ENCODE data around the gene SPAAR.
"Not testable (repeated sequence)": the region's sequence is repeated elsewhere in the genome, so short reads cannot be mapped to it uniquely, and the experiment has no call there.

SPAAR gene, protein sequence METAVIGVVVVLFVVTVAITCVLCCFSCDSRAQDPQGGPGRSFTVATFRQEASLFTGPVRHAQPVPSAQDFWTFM

DNA sequence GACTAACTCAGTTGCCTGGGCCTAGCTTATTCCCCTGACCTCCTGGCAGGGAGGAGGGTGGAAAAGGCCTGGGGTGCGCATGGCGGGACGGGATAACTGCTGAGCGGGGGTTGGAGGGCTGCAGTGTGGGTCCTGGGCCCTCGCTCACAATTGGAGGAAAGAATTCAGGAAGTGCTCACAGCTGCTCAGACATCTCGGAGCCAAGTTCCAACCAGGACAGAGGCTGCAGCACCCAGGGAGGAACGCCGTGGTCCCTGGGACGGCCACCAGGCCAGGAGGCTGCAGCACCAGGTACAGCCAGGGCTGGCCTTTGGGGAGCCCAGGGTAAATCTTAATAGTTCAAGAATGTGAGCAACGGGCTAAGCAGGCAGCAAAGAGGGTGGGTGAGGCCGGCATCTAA is at the start of gene SPAAR:
Gene SPAAR, plus strand, starts transcription at position 217 of the 400 bp plus-strand sequence. CDS start 974 bp downstream, outside the sequence.
- DNase-seq (ENCODE audit: low read depth in 1 of 2, low spot score in 1 of 2): no peak

DNA sequence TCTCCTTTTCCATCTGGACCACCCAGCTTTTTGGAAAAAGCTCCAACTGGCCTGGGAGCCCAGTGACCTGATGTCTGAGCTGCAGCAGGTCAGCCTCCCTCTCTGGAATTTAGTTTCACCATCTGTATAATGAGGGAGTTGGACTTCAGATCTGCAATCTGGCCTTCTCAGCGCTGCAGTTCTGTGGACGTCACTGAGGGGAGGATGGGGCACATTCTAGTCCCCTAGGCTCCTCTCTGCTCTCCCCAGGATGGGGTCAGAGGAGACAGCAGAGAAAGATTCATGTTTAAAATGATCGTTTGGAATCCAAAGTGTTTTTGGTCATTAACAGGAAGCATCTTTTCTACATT is 49.3 kb upstream of the SPAAR start:
- DNase-seq (ENCODE audit: low read depth in 1 of 2, low spot score in 1 of 2): no peak

DNA sequence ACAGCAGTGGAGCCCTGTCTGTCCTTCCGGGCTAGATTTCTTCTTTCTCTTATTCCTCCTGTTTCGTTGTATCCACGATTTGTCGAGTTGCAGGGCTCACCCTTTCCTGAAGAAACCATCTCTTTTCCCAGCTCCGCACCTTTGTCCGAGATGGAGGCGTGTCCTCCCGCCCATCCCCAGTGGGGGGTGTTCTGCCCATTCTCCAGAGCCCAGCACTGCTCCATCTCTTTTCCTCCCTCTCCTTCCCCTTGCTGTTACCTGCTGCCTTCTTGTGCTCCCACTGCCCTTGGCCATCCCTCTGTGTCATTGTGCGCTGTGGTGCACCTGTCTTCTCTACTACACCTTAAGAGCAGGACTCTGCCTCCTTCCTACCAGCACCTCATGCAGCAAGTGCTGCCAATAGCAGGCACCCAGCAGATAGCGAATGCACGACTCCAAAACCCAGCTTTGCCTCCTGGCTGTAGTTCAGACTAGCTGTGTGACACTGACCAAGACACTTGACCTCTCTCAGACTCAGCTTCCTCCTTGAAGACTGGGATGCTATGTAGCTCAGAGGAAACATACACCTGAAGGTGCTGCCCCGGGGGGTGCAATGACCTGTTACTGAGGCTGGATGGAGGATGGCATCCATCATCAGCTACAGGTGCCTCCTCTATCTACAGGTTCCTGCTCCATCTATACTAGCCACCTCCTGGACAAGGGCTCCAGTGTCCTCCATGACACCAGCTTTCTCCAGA is 48.0 kb upstream of the SPAAR start:
- no peak for DNase-seq (ENCODE audit: low read depth in 1 of 2, low spot score in 1 of 2)

DNA sequence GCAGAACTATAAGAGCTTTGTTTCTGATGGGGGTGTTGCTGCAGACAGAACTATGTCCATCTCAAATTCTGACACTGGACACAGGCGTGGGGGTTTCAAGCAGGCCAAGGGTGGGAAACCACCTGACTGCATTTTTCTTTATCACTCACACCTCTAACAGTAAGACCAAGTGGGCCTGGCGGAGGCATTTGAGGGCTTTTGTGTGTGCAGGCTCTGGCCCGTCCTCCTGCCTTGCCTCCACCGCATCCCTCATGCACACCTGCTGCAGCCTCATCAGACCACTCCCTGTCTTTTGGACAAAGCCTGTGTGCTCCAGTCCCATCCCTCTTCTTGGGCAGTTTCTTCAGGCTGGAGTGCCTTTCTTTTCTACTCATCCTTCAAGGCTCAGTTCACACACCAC is 47.0 kb upstream of the SPAAR start:
- DNase-seq (ENCODE audit: low read depth in 1 of 2, low spot score in 1 of 2): no peak

DNA sequence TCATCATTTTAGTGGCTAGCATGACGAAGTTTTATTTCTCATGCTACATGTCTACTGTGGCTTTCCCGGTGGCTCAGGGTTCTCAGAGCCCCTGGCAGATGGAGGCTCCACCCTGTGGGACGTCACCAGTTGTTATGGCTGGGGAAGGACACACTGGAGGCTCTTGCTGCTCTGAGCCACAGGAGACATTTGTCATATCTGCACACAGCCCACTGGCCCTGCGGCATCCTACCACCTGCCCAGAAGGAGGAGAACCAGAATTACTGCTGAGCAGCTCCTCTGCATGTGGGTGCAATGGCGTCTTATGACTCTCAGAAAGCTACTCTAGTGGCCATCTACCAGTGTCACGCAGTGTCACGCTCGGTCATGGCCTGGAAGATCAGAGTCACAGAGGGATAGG is 45.7 kb upstream of the SPAAR start:
- no peak for DNase-seq (ENCODE audit: low read depth in 1 of 2, low spot score in 1 of 2)

DNA sequence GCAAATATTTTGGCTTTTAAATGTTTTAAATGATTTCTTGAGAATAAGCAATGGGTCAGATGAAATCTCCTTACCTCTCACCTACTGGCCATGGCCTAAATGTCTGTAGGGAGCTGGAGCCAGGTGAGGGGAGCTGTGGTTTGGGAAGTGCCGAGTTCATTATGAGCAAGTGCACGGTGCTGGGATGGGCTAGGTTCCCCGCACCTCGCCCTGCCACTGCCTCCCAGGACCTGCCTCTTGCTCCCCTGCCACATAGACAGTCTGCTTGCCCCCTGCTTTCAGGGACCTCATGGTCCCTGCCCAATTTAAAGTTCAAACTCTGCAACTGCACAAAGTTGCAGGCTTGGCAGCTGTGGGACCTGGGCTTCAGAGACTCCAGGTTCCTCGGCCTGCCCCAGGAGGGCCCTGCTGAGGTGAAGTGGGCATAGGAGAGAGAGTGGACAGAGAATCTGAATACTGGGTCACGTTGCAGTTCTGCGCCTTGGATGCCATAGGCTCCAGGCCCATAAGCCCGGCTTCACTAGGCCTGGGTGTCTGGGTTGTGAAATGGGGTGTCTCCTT is 44.5 kb upstream of the SPAAR start:
- DNase-seq (ENCODE audit: low read depth in 1 of 2, low spot score in 1 of 2): no peak

DNA sequence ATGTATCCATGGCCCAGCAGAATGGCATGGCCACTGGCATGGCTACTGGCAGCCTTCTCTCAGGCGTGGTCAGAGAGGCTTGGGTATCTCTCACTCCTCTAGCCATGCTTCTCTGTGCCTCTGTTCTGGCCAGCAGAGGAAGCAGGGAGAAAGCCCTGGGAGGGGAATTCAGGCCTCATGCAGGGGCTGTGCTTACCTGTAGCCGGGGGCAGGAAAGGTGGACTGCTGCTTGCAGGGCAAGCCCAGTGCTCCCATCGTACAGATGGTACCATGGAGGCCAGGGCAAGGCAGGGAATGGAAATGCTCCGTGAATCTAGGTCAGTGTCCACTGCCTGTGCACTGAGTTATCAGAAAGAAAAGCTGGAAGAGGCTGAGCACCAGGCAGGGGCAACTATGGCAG is 41.8 kb upstream of the SPAAR start:
- no peak for DNase-seq (ENCODE audit: low read depth in 1 of 2, low spot score in 1 of 2)

DNA sequence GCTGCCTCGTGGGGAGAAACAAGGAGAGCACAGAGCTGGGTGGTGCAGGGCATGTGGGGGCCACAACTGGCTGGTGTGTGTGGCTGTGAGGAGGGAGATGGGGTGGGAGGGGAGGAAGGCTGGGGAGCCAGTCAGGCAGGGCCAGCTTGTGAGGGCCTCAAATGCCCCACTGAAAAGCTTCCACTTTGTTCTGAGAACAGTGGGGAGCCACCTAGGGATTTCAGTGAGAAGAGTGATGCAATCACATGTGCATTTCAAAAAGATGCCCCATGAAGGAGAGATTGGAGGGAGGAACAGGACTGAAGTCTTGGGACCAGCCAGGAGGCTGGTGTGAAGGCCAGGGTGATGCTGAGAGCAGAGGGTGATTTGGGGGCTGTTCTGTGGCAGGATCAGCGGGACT is 40.4 kb upstream of the SPAAR start:
- no peak for DNase-seq (ENCODE audit: low read depth in 1 of 2, low spot score in 1 of 2)

DNA sequence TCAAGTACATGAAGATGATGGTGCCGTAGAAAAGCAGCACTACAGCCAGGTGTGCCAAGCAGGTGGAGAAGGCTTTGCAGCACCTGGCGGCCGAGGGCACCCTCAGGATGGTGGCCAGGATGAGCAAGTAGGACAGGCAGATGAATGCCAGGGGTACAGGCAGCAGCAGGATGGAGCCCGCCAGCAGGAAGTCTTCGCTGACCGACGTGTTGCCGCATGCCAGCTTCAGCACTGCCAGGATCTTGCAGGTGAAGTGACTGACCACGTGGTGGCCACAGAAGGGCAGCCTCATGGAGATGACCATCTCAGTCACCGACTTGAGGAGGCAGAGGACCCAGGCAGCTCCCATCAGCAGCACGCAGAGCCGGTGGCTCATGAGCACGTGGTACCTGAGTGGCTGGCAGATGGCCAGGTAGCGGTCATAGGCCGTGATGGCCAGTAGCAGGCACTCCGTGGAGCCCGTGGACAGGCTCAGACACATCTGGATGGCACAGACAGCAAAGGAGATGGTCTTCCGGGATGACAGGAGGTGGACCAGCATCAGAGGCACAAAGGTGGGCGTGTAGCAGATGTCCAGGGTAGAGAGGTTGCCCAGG is 39.6 kb upstream of the SPAAR start:
- no peak for DNase-seq (ENCODE audit: low read depth in 1 of 2, low spot score in 1 of 2)

DNA sequence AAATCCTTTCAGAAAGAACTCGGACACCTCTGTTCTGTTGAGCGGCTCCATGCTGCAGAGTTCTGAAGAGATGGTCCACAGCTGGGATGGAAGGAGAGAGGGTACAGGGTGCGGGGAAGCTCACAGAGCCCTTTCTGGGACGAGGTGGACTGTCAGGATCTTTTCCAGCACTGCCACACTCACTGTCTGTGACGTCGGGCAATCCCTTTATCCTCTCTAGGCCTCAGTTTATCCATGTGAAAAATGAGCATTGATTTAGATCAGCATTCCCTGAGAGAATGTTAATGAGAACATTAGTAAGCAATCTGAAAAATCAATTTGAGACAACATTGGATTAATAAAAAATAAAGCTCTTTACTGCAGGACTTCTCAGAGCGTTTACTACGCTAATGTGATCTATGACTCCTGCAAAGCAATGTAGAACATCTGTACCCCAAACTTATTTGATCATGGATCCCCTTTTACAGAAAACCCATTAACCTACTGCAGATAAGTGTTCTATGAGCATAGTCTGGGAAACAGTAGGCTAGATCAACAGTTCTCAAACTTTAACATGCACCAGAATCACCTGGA is 38.9 kb upstream of the SPAAR start, which contains the start of gene OR13J1:
Gene OR13J1, minus strand, starts transcription at position 51 of the 573 bp plus-strand sequence. Its CDS starts 0 bp downstream, at position 51.
- DNase-seq (ENCODE audit: low read depth in 1 of 2, low spot score in 1 of 2): no peak

DNA sequence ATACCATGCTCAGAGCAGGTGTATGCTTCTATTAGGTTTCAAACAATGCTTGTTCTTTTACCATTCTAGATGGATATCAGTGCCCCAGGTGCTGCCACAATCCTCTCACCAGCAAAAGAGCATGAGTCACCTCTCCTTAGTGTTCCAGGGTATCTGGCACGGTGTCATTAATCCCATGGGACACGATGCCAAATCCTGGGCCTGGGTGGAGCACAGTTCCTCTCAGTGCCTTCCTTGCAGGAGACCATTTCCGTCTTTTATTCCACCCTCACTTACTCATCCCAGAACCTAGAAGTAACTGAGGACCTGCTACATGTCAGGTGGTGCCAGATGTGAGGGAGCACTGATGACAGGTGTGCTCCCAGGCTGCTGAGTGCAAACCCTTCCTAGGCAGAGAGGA is 37.7 kb upstream of the SPAAR start:
- DNase-seq (ENCODE audit: low read depth in 1 of 2, low spot score in 1 of 2): no peak

DNA sequence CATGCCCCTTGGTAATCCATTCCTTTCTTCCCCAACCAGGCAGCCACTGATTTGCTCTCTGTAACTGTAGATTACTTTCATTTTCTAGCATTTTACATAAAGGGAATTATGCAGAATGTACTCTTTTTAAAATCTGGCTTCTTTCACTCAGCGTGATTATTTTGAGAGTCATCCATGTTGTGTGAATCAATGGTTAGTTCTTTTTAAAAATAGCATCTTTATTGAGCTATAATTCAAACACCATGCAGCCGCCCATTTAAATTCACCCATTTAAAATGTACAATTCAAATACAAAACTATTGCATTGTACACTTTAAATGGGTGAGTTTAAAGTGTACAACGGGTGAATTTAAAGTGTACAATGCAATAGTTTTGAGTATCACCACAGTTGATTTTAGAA is 36.8 kb upstream of the SPAAR start:
- no peak for DNase-seq (ENCODE audit: low read depth in 1 of 2, low spot score in 1 of 2)

DNA sequence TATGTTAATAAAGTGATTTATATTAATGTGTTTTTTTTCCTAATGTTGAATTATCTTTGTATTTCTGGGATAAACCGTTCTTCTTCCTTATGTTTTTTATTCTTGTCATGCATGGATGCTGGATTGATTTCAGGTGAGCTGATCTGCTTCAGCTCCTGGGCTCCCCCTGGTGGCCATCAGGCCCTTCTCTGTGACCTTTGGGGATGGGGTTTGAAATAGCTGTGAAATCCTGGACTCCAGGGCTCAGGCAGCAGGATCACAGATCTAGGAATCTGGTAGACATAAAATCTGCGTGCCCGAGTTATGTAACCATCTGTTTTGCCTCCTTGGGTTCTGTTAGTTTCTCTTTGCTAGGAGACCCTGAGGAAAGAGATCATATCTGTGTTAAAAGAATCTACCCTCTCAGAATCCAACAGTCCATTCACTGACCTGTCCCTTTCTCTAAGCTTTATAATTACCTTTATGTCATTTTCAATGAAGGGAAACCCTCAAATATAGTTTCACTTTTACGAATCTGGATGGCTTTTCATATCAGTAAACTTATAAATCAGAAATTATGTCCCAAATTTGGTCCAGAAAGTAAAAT is 26.9 kb upstream of the SPAAR start:
- DNase-seq (ENCODE audit: low read depth in 1 of 2, low spot score in 1 of 2): peak; percentile 62 to 69

DNA sequence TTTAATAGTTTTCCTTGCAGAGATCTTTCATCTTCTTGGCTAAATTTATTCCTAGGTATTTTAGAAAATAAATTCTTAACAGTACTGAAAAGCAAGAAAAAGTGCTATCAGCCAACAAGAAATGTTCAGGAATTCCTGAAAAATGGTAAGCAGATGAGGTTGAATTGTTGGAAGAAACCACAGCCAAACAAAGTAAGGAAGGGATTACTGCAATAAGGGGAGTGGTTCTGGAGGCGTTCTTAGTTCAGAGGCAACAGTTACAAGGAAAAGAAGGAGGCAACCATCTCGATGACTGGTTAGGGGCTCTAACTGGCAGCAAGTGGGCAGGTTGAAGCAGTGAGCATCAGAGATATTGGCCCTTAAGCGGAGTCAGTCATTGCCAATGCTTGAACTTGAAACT is 26.3 kb upstream of the SPAAR start:
- no peak for DNase-seq (ENCODE audit: low read depth in 1 of 2, low spot score in 1 of 2)

DNA sequence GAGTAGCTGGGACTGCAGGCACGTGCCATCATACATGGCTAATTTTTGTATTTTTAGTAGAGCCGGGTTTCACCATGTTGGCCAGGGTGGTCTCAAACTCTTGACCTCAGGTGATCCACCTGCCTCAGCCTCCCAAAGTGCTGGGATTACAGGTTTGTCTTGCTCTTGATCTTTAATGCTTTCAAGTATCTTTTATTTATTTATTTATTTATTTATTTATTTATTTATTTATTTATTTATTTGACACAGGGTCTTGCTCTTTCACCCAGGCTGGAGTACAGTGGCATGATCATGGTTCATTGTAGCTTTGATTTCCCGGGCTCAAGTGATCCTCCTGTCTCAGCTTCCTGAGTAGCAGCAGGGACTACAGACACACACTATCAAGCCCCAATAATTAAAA is 24.4 kb upstream of the SPAAR start:
- DNase-seq (ENCODE audit: low read depth in 1 of 2, low spot score in 1 of 2): not testable (repeated sequence)

DNA sequence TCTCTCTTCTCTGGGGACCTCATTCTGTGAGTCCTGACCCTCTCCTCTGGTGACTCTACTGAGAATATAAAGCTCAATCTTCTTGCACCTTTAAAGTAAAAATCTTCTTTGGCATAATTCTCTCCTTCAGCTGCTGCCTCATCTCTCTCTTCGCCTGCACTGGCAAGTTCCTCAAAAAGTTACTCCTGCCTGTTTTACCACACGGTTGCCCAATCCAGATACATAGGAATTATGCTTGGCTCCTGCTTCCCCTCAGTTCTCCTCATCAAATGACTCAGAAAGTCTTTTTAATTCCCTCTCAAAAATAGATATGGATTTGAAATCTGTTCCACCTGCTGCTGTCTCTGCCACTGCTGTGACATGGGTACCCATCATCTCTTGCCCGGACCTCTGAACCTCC is 17.6 kb upstream of the SPAAR start:
- no peak for DNase-seq (ENCODE audit: low read depth in 1 of 2, low spot score in 1 of 2)

DNA sequence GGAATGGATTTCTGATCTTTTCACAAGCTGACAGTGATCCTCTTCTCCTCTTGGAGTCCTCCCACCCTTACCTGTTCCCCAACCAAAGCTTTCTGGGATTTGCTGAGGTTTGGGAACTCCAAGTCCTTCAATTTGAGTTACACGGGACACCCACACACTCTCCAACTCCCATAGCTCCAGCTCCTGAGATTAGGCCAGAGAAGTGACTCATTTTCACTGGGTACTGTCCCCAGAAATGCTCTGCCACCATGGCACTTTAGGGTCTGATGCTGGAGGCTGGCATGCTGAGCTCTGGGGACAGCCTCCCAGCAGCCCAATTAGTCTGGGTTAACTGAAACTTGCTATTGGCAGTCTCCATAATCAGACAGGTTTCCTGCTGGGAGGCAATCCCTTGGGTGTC is 17.2 kb upstream of the SPAAR start:
- DNase-seq (ENCODE audit: low read depth in 1 of 2, low spot score in 1 of 2): no peak

DNA sequence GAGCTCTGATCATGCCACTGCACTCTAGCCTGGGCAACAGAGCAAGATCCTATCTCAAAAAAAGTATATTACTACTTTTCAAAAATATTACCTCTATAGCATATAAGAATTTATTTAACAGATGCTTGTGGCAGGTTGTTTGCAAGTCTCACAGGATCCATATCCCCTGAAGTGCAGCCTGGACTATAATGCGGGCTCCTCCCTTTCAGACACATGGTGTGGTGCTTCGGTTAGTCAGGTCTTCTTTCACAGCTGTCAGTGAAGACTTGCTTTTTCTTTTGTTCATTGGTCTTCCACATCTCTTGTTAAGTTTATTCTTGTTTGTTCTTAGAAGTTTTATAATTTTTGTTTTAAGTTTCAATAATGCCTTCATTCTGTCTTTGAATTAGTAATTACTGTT is 12.7 kb upstream of the SPAAR start:
- no peak for DNase-seq (ENCODE audit: low read depth in 1 of 2, low spot score in 1 of 2)

DNA sequence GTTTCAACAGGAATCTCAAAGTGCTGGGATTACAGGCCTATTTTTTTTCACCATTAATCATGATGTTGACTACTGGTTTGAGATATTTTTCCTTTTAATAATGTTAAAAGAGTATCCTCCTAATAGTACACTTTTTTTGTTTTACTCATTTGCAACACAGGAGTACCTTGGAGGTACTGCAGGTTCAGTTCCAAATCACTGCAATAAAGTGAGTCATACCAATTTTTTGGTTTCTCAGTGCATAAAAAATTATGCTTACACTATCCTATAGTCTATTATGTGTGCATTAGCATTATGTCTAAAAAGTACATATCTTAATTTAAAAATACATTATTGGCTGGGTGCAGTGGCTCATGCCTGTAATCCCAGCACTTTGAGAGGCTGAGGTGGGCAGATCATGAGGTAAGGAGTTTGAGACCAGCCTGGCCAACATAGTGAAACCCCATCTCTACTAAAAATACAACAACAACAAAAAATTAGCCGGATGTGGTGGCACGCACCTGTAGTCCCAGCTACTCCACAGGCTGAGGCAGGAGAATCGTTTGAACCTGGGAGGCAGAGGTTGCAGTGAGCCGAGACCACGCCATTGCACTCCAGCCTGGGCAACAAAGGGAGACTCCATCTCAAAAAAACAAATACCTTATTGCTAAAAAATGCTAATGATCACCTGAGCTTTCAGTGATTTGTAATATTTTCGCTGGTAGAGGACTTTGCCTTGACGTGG is 11.8 kb upstream of the SPAAR start:
- DNase-seq (ENCODE audit: low read depth in 1 of 2, low spot score in 1 of 2): not testable (repeated sequence)

DNA sequence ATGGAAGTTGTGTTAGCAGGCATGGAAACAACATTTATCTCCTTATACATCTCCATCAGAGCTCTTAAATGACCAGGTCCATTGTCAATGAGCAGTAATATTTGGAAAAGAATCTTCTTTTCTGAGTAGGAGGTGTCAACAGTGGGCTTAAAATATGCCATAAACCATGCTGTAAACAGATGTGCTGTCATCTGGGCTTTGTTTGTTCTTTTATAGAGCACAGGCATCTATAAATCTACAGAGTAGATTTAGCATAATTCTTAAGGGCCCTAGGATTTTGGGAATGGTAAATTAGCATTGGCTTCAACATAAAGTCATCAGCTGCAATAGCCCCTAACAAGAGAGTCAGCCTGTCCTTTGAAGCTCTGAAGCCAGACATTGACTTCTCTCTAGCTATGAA is 11.0 kb upstream of the SPAAR start:
- no peak for DNase-seq (ENCODE audit: low read depth in 1 of 2, low spot score in 1 of 2)

DNA sequence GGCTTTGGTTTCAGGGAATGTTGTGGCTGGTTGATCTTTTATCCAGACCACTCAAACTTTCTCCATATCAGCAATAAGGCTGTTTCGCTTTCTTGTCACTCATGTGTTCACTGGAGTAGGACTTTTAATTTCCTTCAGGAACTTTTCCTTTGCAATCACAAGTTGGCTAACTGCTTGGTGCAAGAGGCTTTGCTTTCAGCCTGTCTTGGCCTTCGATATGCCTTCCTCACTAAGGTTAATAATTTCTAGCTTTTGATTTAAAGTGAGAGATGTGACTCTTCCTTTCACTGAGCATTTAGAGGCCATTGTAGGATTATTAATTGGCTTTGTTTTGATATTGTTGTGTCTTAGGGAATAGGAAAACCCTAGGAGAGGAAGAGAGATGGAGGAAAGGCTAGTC is 10.3 kb upstream of the SPAAR start:
- DNase-seq (ENCODE audit: low read depth in 1 of 2, low spot score in 1 of 2): no peak

Measured in activated T-helper 1 cell treated with anti-CD3 and anti-CD28 coated beads, Interleukin-2, amount 50 U/mL, for 16 hours (primary cell).